Measurements from ENCODE around the gene EIF5. TPM values are rescaled to one million over a fixed set of nuclear protein-coding genes. Genes with fewer than 3 reads are reported as not detected.

The EIF5 gene
- total RNA-seq, result 100 to 1,000 TPM; 128 to 226 (median 160) TPM

DNA sequence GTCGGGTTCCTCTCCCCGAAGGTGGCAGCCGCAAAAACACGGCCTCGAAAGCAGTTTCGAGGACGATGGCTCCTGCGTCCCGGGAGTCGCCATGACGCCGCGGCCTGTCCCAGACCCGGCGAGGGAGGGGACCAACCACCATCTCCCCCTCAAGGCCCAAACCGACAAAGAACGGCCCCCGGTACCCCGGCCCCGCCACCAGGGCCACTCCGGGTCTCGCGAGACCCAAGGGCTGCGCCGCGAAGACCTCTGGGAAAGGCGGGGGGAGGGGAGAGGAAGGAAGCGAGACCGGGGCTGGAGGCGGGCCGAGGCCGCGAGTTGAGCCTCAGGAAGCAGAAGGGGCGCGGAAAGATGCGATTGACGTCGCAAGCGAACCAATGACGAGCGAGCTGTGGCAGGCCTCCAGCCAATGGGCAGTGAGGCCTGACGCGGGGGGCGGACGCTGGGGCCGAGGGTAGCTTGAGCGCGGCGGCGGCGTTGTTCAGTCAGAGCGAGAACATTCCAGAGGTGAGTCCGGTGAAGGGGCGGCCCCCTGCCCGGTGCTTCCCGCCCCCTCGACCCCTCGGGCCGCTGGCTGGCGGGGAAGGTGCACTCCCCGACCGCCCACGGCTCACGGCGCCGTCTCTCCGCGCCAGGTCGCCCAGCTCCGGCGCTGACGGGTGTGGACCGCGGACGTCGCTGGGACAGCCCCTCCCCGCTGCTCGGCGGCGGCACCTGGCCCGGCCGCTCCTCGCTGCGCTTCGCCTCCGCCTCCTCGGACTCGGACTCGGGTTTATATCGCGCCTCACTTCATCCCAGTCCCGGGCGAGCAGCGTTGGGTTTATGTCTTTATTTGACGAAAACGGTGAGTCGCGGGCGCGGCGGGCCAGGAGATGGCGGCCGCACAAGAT is at the start of gene EIF5:
Gene EIF5, plus strand, starts transcription at position 484 of the 890 bp plus-strand sequence. CDS start 1,624 bp downstream, outside the sequence.
- peaks cover 0 to 43% (median 22%) of the 10 kb centered on the region in 4 donors for H3K4me1 ChIP-seq
- 1% methylated on average over 55 to 68 of the region's 103 CpGs for WGBS, 2 donors
- TF ChIP-seq POLR2A (IDR thresholded peaks at IDR 0.05) (peak; percentile 94 to 99), EP300 (IDR thresholded peaks at IDR 0.05) (peak; percentile 88 to 100)
- TF ChIP-seq, protein P1, sequence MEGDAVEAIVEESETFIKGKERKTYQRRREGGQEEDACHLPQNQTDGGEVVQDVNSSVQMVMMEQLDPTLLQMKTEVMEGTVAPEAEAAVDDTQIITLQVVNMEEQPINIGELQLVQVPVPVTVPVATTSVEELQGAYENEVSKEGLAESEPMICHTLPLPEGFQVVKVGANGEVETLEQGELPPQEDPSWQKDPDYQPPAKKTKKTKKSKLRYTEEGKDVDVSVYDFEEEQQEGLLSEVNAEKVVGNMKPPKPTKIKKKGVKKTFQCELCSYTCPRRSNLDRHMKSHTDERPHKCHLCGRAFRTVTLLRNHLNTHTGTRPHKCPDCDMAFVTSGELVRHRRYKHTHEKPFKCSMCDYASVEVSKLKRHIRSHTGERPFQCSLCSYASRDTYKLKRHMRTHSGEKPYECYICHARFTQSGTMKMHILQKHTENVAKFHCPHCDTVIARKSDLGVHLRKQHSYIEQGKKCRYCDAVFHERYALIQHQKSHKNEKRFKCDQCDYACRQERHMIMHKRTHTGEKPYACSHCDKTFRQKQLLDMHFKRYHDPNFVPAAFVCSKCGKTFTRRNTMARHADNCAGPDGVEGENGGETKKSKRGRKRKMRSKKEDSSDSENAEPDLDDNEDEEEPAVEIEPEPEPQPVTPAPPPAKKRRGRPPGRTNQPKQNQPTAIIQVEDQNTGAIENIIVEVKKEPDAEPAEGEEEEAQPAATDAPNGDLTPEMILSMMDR (IDR thresholded peaks at IDR 0.05), result peak in 3 of 5 experiments; percentile 26 to 91 (median 87)

DNA sequence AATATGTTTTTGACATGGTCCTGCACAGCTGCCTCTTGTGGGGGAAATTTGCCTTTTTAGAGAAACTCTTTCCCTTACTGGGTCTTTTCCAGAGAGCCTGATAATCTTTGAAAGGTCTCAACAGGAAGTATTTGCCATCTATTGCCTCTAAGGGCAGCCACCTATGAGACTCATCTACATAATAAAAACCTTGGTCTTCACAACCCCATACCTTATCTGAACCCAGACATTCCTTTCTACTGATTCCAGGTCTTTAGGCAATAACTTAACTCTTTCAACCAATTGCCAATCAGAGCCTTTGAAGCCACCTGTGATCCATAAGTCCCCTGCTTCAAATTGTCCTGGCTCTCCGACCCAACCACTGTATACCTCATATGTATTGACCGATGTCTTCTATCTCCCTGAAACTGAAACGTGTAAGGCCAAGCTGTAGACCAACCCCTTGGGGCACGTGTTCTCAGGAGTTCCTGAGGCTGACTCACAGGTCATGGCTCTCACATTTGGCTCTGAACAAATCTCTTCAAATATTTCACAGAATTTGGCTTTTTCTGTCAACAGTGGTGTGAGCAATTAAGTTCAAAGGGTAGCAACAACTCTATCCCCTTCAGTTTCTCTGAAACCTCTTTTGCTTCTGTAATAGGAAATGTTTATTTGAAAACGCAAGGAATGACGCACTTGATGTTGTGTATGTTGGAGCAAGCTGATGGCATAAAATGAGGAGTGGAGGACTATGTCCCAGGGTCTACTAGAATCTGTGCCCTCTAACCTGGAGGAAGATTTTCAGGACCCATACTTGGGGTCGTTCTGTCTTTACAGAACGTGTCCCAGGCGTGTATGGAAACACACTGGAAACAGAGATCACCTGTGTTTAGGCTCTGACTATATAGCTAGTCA is 49.2 kb upstream of the EIF5 start:
- WGBS, 2 donors, result 61 to 76% methylated on average over 9 of the region's 9 CpGs
- no peaks in the 10 kb centered on the region for H3K36me3 ChIP-seq
- no peaks in the 10 kb centered on the region for H3K9me3 ChIP-seq
- peaks cover 0 to 5% (median 0%) of the 10 kb centered on the region in 4 donors for H3K4me1 ChIP-seq
- no peak for DNase-seq (ENCODE audit: low spot score in 2 of 2)
- peaks cover 0 to 54% of the 10 kb centered on the region in 2 donors for H3K27me3 ChIP-seq
- H3K27ac ChIP-seq, result no peak overlapping the region
- TF ChIP-seq, protein P1 (IDR thresholded peaks at IDR 0.05), result no peak
- TF ChIP-seq EP300 (IDR thresholded peaks at IDR 0.05), result no peak
- TF ChIP-seq POLR2A (IDR thresholded peaks at IDR 0.05), result no peak
- no peak overlapping the region for H3K4me3 ChIP-seq

More for the DNA sequence above, at the start of gene EIF5:
- H3K4me3 ChIP-seq, result peak within 1 kb of the TSS; percentile 83 to 100 (median 96)
- no peaks in the 10 kb centered on the region for H3K27me3 ChIP-seq
- peak; percentile 99 for DNase-seq (ENCODE audit: low spot score in 2 of 2)
- no peaks in the 10 kb centered on the region for H3K9me3 ChIP-seq
- peaks cover 3 to 38% (median 30%) of the 10 kb centered on the region in 3 donors for H3K36me3 ChIP-seq
- peak within 1 kb of the TSS; percentile 99 to 100 (median 100) for H3K27ac ChIP-seq

- no peak for DNase-seq (ENCODE audit: low spot score in 2 of 2)
- TF ChIP-seq EP300 (IDR thresholded peaks at IDR 0.05), result no peak
- TF ChIP-seq, protein P1 (IDR thresholded peaks at IDR 0.05), result no peak
- TF ChIP-seq POLR2A (IDR thresholded peaks at IDR 0.05), result no peak
- Histone ChIP-seq H3K36me3 (no peaks in the 10 kb centered on the region), H3K27me3 (peaks cover 0 to 40% of the 10 kb centered on the region in 2 donors), H3K27ac (no peak overlapping the region), H3K4me3 (no peak overlapping the region), H3K4me1 (no peaks in the 10 kb centered on the region), H3K9me3 (no peaks in the 10 kb centered on the region)
- 78 to 81% methylated on average over 2 of the region's 2 CpGs for WGBS, 2 donors
These were observed 47.6 kb upstream of the EIF5 start for GRCh38 chr14:103286460-103286859.

GRCh38 chr14:103286968-103287850 is 46.8 kb upstream of the EIF5 start:
- H3K36me3 ChIP-seq, result no peaks in the 10 kb centered on the region
- TF ChIP-seq, protein P1 (IDR thresholded peaks at IDR 0.05), result no peak
- TF ChIP-seq EP300 (IDR thresholded peaks at IDR 0.05), result no peak
- no peak for TF ChIP-seq POLR2A (IDR thresholded peaks at IDR 0.05)
- no peaks in the 10 kb centered on the region for H3K9me3 ChIP-seq
- H3K4me1 ChIP-seq, result no peaks in the 10 kb centered on the region
- H3K4me3 ChIP-seq, result no peak overlapping the region
- 80 to 84% methylated on average over 19 to 20 of the region's 20 CpGs for WGBS, 2 donors
- no peak for DNase-seq (ENCODE audit: low spot score in 2 of 2)
- no peak overlapping the region for H3K27ac ChIP-seq
- H3K27me3 ChIP-seq, result peaks cover 0 to 32% of the 10 kb centered on the region in 2 donors
